Endothelial cell (in vitro differentiated cells): ENCODE data around the gene PDZD2. TPM values are rescaled to one million over a fixed set of nuclear protein-coding genes. Genes with fewer than 3 reads are reported as not detected.
"Not testable (repeated sequence)": the region's sequence is repeated elsewhere in the genome, so short reads cannot be mapped to it uniquely, and the experiment has no call there.

Experiments used
- DNase-seq: peaks from one replicate; pipeline ENCODE4 v3.0.0; 2021; ENCODE audit warnings: low spot score
- H3K27ac Mint-ChIP-seq: one replicate; pipeline ENCODE4 v1.8.0; 2021; ENCODE audit warnings: mixed read lengths, inconsistent platforms; ENCODE audit not compliant: unreplicated experiment
- H3K27me3 Mint-ChIP-seq: one replicate; pipeline ENCODE4 v1.8.0; 2021; ENCODE audit warnings: mild to moderate bottlenecking, moderate library complexity, mixed read lengths, inconsistent platforms; ENCODE audit not compliant: unreplicated experiment
- H3K36me3 Mint-ChIP-seq: one replicate; pipeline ENCODE4 v1.8.0; 2021; ENCODE audit warnings: mild to moderate bottlenecking, low read depth, mixed read lengths, inconsistent platforms; ENCODE audit not compliant: unreplicated experiment
- H3K4me1 Mint-ChIP-seq: one replicate; pipeline ENCODE4 v1.8.0; 2021; ENCODE audit warnings: mild to moderate bottlenecking, mixed read lengths, inconsistent platforms; ENCODE audit not compliant: unreplicated experiment
- H3K4me3 Mint-ChIP-seq: one replicate; pipeline ENCODE4 v1.8.0; 2021; ENCODE audit warnings: mild to moderate bottlenecking, mixed read lengths, inconsistent platforms; ENCODE audit not compliant: unreplicated experiment
- H3K9me3 Mint-ChIP-seq: one replicate; pipeline ENCODE4 v1.8.0; 2021; ENCODE audit warnings: mixed read lengths, inconsistent platforms; ENCODE audit not compliant: unreplicated experiment
- total RNA-seq: library from RNA; stranded (reverse); fragmentation: NEBNext Ultra II Directional; extraction: Animal tissue kit (Norgen Biotek cat#: 25700); gene quantifications from one replicate; pipeline ENCODE4 v1.2.1, GENCODE V29; 2021; ENCODE audit not compliant: unreplicated experiment
- TF ChIP-seq, protein P1 (sequence below): fragments of 200-600 bp; sonication (generic); IDR thresholded peaks from one replicate; pipeline ENCODE4 v1.5.0; 2021; ENCODE audit warnings: antibody characterized with exemption; ENCODE audit not compliant: unreplicated experiment

The PDZD2 gene
- total RNA-seq, 1 donor from 2014 or later = 71.1 TPM

- TF ChIP-seq, protein P1, sequence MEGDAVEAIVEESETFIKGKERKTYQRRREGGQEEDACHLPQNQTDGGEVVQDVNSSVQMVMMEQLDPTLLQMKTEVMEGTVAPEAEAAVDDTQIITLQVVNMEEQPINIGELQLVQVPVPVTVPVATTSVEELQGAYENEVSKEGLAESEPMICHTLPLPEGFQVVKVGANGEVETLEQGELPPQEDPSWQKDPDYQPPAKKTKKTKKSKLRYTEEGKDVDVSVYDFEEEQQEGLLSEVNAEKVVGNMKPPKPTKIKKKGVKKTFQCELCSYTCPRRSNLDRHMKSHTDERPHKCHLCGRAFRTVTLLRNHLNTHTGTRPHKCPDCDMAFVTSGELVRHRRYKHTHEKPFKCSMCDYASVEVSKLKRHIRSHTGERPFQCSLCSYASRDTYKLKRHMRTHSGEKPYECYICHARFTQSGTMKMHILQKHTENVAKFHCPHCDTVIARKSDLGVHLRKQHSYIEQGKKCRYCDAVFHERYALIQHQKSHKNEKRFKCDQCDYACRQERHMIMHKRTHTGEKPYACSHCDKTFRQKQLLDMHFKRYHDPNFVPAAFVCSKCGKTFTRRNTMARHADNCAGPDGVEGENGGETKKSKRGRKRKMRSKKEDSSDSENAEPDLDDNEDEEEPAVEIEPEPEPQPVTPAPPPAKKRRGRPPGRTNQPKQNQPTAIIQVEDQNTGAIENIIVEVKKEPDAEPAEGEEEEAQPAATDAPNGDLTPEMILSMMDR = no peak
These were observed 88.0 kb downstream of the PDZD2 start for GRCh38 chr5:31726952-31727351.

GRCh38 chr5:31728039-31728438, 89.1 kb downstream of the PDZD2 start:
- Mint-ChIP-seq H3K36me3 (no peaks in the 10 kb centered on the region), H3K27me3 (no peaks in the 10 kb centered on the region), H3K9me3 (no peaks in the 10 kb centered on the region), H3K27ac (no peak overlapping the region), H3K4me3 (no peak overlapping the region), H3K4me1 (peaks cover 7% of the 10 kb centered on the region)
- TF ChIP-seq, protein P1 = no peak
- DNase-seq = no peak

More at GRCh38 chr5:31726952-31727351, 88.0 kb downstream of the PDZD2 start:
- H3K4me1 Mint-ChIP-seq = peaks cover 7% of the 10 kb centered on the region
- no peaks in the 10 kb centered on the region for H3K36me3 Mint-ChIP-seq
- H3K9me3 Mint-ChIP-seq = no peaks in the 10 kb centered on the region
- H3K27ac Mint-ChIP-seq = no peak overlapping the region
- H3K27me3 Mint-ChIP-seq = peaks cover 2% of the 10 kb centered on the region
- H3K4me3 Mint-ChIP-seq = no peak overlapping the region
- DNase-seq = no peak

- H3K4me1 Mint-ChIP-seq, H3K27me3 Mint-ChIP-seq, DNase-seq, H3K36me3 Mint-ChIP-seq, H3K27ac Mint-ChIP-seq, H3K9me3 Mint-ChIP-seq, H3K4me3 Mint-ChIP-seq: not testable (repeated sequence)
These were observed 89.9 kb downstream of the PDZD2 start for GRCh38 chr5:31728806-31729205.

DNA sequence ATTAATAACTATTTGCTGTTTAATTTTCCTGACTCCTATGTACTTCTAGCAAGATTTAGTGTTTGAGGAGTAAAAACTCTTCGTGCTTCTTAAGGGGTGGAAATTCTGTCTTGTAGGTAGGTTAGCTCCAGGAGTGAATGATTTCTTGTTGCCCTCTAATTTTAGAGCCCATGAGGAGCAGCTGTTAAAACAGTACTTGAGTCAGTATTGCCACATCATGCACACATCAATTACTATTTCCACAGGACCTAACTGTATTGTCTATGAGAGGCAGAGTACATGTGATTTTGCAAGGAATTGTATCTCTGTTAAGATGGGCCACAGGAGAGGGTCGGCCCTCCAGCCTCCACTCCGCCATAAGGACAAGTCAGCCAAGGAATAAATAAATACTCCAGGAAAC, 91.2 kb downstream of the PDZD2 start:
- Mint-ChIP-seq H3K36me3 (no peaks in the 10 kb centered on the region), H3K27me3 (no peaks in the 10 kb centered on the region), H3K4me1 (peaks cover 7% of the 10 kb centered on the region), H3K27ac (no peak overlapping the region), H3K9me3 (no peaks in the 10 kb centered on the region), H3K4me3 (no peak overlapping the region)
- TF ChIP-seq, protein P1 = no peak
- no peak for DNase-seq

DNA sequence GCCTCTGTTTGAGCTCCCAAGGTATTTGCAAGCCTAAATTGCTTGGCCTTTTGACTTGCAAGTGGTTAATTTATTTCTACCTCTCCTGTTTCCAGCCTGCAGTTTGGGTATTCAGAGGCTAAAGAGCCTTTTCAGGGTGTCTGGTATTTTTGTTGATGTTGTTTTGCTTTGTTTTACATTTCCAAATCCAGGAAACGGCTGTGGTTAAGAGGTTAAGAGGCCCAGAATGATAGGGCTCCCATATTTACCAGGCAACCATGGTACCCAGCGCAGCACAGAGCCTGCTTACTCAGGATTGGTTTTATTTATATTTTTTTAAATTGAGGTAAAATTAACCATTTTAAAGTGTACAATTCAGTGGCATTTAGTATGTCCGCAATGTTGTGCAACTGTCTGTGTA, 92.1 kb downstream of the PDZD2 start:
- no peaks in the 10 kb centered on the region for H3K9me3 Mint-ChIP-seq
- H3K4me3 Mint-ChIP-seq = no peak overlapping the region
- no peaks in the 10 kb centered on the region for H3K27me3 Mint-ChIP-seq
- peak overlapping the region; percentile 75 for H3K27ac Mint-ChIP-seq
- H3K4me1 Mint-ChIP-seq = peaks cover 7% of the 10 kb centered on the region
- TF ChIP-seq, protein P1 = no peak
- H3K36me3 Mint-ChIP-seq = no peaks in the 10 kb centered on the region
- DNase-seq = no peak
